ENCODE data around the gene MPV17L. TPM values are rescaled to one million over a fixed set of nuclear protein-coding genes. Genes with fewer than 3 reads are reported as not detected.

MPV17L gene
- polyA plus RNA-seq, 2 of the 4 experiments (the other 2 are of a cell fraction), result 3.7 to 5.8 TPM

- peak overlapping the region; percentile 74 for H3K4me2 ChIP-seq
- peak overlapping the region; percentile 85 to 91 for H3K27ac ChIP-seq
- no peak overlapping the region for H3K4me3 ChIP-seq
- WGBS (ENCODE audit: missing lambda C conversion rate), result 80% methylated on average over 4 of the region's 4 CpGs
- ChIA-PET CTCF (interaction anchor here (1.0 to 6.1 kb wide), 5 partner anchors 12 to 113 kb away, joined by 3 to 34 read pairs (median 3); no protein-coding TSS in a partner anchor), POLR2A (no interaction called here)
- TF ChIP-seq HDAC2 (IDR thresholded peaks at IDR 0.05), result 0 out of 2 replicates have a peak, but pooled peaks have one; percentile 63
- no peak for TF ChIP-seq ZSCAN20 (CRISPR knock-in tag; IDR thresholded peaks at IDR 0.05)
- TF ChIP-seq JUN (IDR thresholded peaks at IDR 0.05), result no peak
- 0 out of 2 replicates have a peak, but pooled peaks have one; percentile 75 for TF ChIP-seq KDM1A (IDR thresholded peaks at IDR 0.05; ENCODE audit: low read depth)
- ATAC-seq, result no peak
- H3K9me3 ChIP-seq, result peaks cover 5% of the 10 kb centered on the region; the same call in 1 of the 3 replicates
- DNase-seq (ENCODE audit: low read depth in 1 of 2, low spot score in 1 of 2), result no peak
- FAIRE-seq, result no peak
- peaks cover 78% of the 10 kb centered on the region for H3K4me1 ChIP-seq
Measured at GRCh38 chr16:15439102-15439501, 43.5 kb downstream of the MPV17L start.

- ATAC-seq (no peak), FAIRE-seq (no peak), DNase-seq (ENCODE audit: low read depth in 1 of 2, low spot score in 1 of 2) (no peak)
- peak overlapping the region; percentile 74 for H3K4me2 ChIP-seq
- peaks cover 78% of the 10 kb centered on the region for H3K4me1 ChIP-seq
- TF ChIP-seq PHF8 (IDR thresholded peaks at IDR 0.05; ENCODE audit: borderline replicate concordance, low read depth), result no peak
- TF ChIP-seq JUN (IDR thresholded peaks at IDR 0.05), result no peak
- TF ChIP-seq ESRRA (IDR thresholded peaks at IDR 0.05; ENCODE audit: borderline replicate concordance, low read length), result no peak
- no peak for TF ChIP-seq POLR2AphosphoS2 (conservative IDR thresholded peaks at IDR 0.05; ENCODE audit: low read length)
- no peak for TF ChIP-seq E2F6 (IDR thresholded peaks at IDR 0.05; ENCODE audit: borderline replicate concordance, low read depth)
- no peak for TF ChIP-seq KDM5A (IDR thresholded peaks at IDR 0.05)
- TF ChIP-seq RFX5 (IDR thresholded peaks at IDR 0.05), result no peak
- TF ChIP-seq CBX8 (IDR thresholded peaks at IDR 0.05), result no peak
- TF ChIP-seq FOSB (CRISPR knock-in tag; IDR thresholded peaks at IDR 0.05), result no peak
- no peak for TF ChIP-seq HEYL (CRISPR knock-in tag; IDR thresholded peaks at IDR 0.05)
- TF ChIP-seq RCOR1 (IDR thresholded peaks at IDR 0.05; ENCODE audit: low read depth, low read length), result no peak
- TF ChIP-seq EP300 (IDR thresholded peaks at IDR 0.05), result no peak
- TF ChIP-seq MAFK (IDR thresholded peaks at IDR 0.05; ENCODE audit: partially characterized antibody), result no peak
- no peak for TF ChIP-seq FOXS1 (CRISPR knock-in tag; IDR thresholded peaks at IDR 0.05)
- TF ChIP-seq BCL3 (IDR thresholded peaks at IDR 0.05), result no peak
- 0 out of 3 replicates have a peak overlapping the region, but pooled peaks have one; percentile 11 for H3K4me3 ChIP-seq
- H3K9me3 ChIP-seq, result peaks cover 5% of the 10 kb centered on the region; the same call in 1 of the 3 replicates
- POLR2A ChIA-PET, result interaction anchor here (0.8 kb wide), 1 partner anchor 111 kb away, joined by 3 read pairs; no protein-coding TSS in a partner anchor
- CTCF ChIA-PET, result interaction anchor here (1.0 to 6.1 kb wide), 5 partner anchors 12 to 112 kb away, joined by 3 to 34 read pairs (median 3); no protein-coding TSS in a partner anchor
- WGBS (ENCODE audit: missing lambda C conversion rate), result 75% methylated on average over 4 of the region's 4 CpGs
- H3K27ac ChIP-seq, result peak overlapping the region; percentile 85 to 91
Measured at GRCh38 chr16:15439521-15439920, 44.0 kb downstream of the MPV17L start.

- peak overlapping the region; percentile 0; the same call in 1 of the 3 replicates for H3K4me3 ChIP-seq
- no peak for TF ChIP-seq ZFP36 (IDR thresholded peaks at IDR 0.05; ENCODE audit: borderline replicate concordance, partially characterized antibody)
- TF ChIP-seq EHMT2 (IDR thresholded peaks at IDR 0.05; ENCODE audit: low read depth), result no peak
- TF ChIP-seq HMGXB4 (CRISPR knock-in tag; IDR thresholded peaks at IDR 0.05; ENCODE audit: borderline replicate concordance), result no peak
- TF ChIP-seq SMC3 (IDR thresholded peaks at IDR 0.05), result no peak; the same call in 2 of the 3 replicates
- TF ChIP-seq BCL3 (IDR thresholded peaks at IDR 0.05), result no peak
- TF ChIP-seq EP300 (IDR thresholded peaks at IDR 0.05), result no peak
- TF ChIP-seq ESRRA (IDR thresholded peaks at IDR 0.05; ENCODE audit: borderline replicate concordance, low read length), result no peak
- no peak for TF ChIP-seq ZSCAN20 (CRISPR knock-in tag; IDR thresholded peaks at IDR 0.05)
- TF ChIP-seq EHF (CRISPR knock-in tag; IDR thresholded peaks at IDR 0.05), result no peak
- no peak for TF ChIP-seq CHD2 (IDR thresholded peaks at IDR 0.05; ENCODE audit: low read length, partially characterized antibody)
- TF ChIP-seq FOSB (CRISPR knock-in tag; IDR thresholded peaks at IDR 0.05), result no peak
- TF ChIP-seq JUNB (IDR thresholded peaks at IDR 0.05), result peak; percentile 80
- no peak for TF ChIP-seq PHF8 (IDR thresholded peaks at IDR 0.05; ENCODE audit: borderline replicate concordance, low read depth)
- peak; percentile 60 for TF ChIP-seq GATA3 (IDR thresholded peaks at IDR 0.05; ENCODE audit: borderline replicate concordance)
- no peak for TF ChIP-seq HDAC2 (IDR thresholded peaks at IDR 0.05)
- no peak for TF ChIP-seq ELK1 (IDR thresholded peaks at IDR 0.05; ENCODE audit: low read depth, low read length)
- peak; percentile 83 for TF ChIP-seq FOSL2 (IDR thresholded peaks at IDR 0.05)
- peak; percentile 91 for TF ChIP-seq FOSL2 (CRISPR knock-in tag; IDR thresholded peaks at IDR 0.05)
Measured at GRCh38 chr16:15440852-15441251, 45.3 kb downstream of the MPV17L start.

More at GRCh38 chr16:15440852-15441251, 45.3 kb downstream of the MPV17L start:
- ChIA-PET CTCF (interaction anchor here (6.1 kb wide), 1 partner anchor 15 kb away, joined by 34 read pairs; no protein-coding TSS in a partner anchor), POLR2A (no interaction called here)
- WGBS (ENCODE audit: missing lambda C conversion rate), result 56% methylated on average over 3 of the region's 3 CpGs
- H3K9me3 ChIP-seq, result peaks cover 9% of the 10 kb centered on the region; the same call in 1 of the 3 replicates
- no peak for FAIRE-seq
- peak; percentile 86 to 87; a peak in 5 of 6 replicates for ATAC-seq
- peak overlapping the region; percentile 74 for H3K4me2 ChIP-seq
- H3K27ac ChIP-seq, result peak overlapping the region; percentile 85 to 91
- peak; percentile 58 to 86 for DNase-seq (ENCODE audit: low read depth in 1 of 2, low spot score in 1 of 2)
- H3K4me1 ChIP-seq, result peaks cover 75% of the 10 kb centered on the region

Measured in A549 (cell line).